Neural cell (in vitro differentiated cells): ENCODE results near the gene MAMDC2. TPM values are rescaled to one million over a fixed set of nuclear protein-coding genes. Genes with fewer than 3 reads are reported as not detected.

Source experiments
- H2AFZ ChIP-seq: fragments of 200-600, 300-800 bp; sonication (generic), shearing (Covaris generic); 2 replicates; pipeline ENCODE4 v1.6.0; 2014; ENCODE audit warnings: low read depth, mild to moderate bottlenecking, antibody characterized with exemption, low read length, moderate library complexity
- H3F3A ChIP-seq: fragments of 200-600 bp; shearing (Covaris generic); 2 replicates; pipeline ENCODE4 v1.6.1; 2016; ENCODE audit warnings: mild to moderate bottlenecking, moderate library complexity, mixed read lengths, antibody characterized with exemption, low read length; ENCODE audit not compliant: insufficient read depth, poor library complexity, severe bottlenecking
- H3K27ac ChIP-seq: fragments of 200-600, 300-800 bp; sonication (generic), shearing (Covaris generic); 2 replicates; pipeline ENCODE4 v1.5.1; 2014; ENCODE audit warnings: mild to moderate bottlenecking, low read length, moderate library complexity
- H3K27me3 ChIP-seq: fragments of 300-800, 200-600 bp; sonication (generic), shearing (Covaris generic); 2 replicates; pipeline ENCODE4 v1.6.0; 2014; ENCODE audit warnings: mild to moderate bottlenecking, low read depth, low read length, moderate library complexity; ENCODE audit not compliant: insufficient read depth
- H3K36me3 ChIP-seq: fragments of 300-800, 200-600 bp; sonication (generic), shearing (Covaris generic); 2 replicates; pipeline ENCODE4 v1.5.1; 2014; ENCODE audit warnings: mild to moderate bottlenecking, antibody characterized with exemption, low read length, moderate library complexity; ENCODE audit not compliant: insufficient read depth
- H3K4me2 ChIP-seq: fragments of 300-800, 200-600 bp; sonication (generic), shearing (Covaris generic); 2 replicates; pipeline ENCODE4 v1.6.0; 2014; ENCODE audit warnings: mild to moderate bottlenecking, low read length
- H3K4me3 ChIP-seq: fragments of 300-800, 200-600 bp; sonication (generic), shearing (Covaris generic); 2 replicates; pipeline ENCODE4 v1.5.1; 2014; ENCODE audit warnings: mild to moderate bottlenecking, low read length, moderate library complexity
- H3K79me2 ChIP-seq: fragments of 200-600 bp; shearing (Covaris generic); replicated peaks from 2 replicates; pipeline ENCODE4 v1.6.0; 2014; ENCODE audit warnings: mild to moderate bottlenecking, low read length, moderate library complexity; ENCODE audit not compliant: insufficient read depth
- H3K9ac ChIP-seq: fragments of 300-800, 200-600 bp; sonication (generic), shearing (Covaris generic); 2 replicates; pipeline ENCODE4 v1.6.1; 2016; ENCODE audit warnings: mild to moderate bottlenecking, low read length, mixed read lengths
- H3K9me2 ChIP-seq: fragments of 200-600 bp; shearing (Covaris generic); 2 replicates; pipeline ENCODE4 v1.6.1; 2016; ENCODE audit warnings: mild to moderate bottlenecking, low read length, mixed read lengths; ENCODE audit not compliant: insufficient read depth
- H3K9me3 ChIP-seq: fragments of 200-600, 300-800 bp; sonication (generic), shearing (Covaris generic); 2 replicates; pipeline ENCODE4 v1.6.1; 2016; ENCODE audit warnings: mild to moderate bottlenecking, mixed run types, low read length, moderate library complexity, mixed read lengths
- H4K20me1 ChIP-seq: fragments of 200-600 bp; shearing (Covaris generic); 2 replicates; pipeline ENCODE4 v1.6.1; 2016; ENCODE audit warnings: mild to moderate bottlenecking, mixed run types; ENCODE audit not compliant: insufficient read depth
- EP300 ChIP-seq: fragments of 450-650 bp; conservative IDR thresholded peaks from 2 replicates; pipeline ENCODE4 v1.6.1; 2014; ENCODE audit warnings: antibody characterized with exemption, mild to moderate bottlenecking, moderate library complexity; ENCODE audit not compliant: poor library complexity, severe bottlenecking
- EZH2 ChIP-seq: fragments of 200-600, 300-800 bp; shearing (Covaris generic), sonication (generic); IDR thresholded peaks from 2 replicates; pipeline ENCODE4 v1.6.1; 2014; ENCODE audit warnings: antibody characterized with exemption, low read length, borderline replicate concordance, mild to moderate bottlenecking; ENCODE audit not compliant: insufficient read depth, poor library complexity, severe bottlenecking
- MXI1 ChIP-seq: fragments of 450-650 bp; conservative IDR thresholded peaks from 2 replicates; pipeline ENCODE4 v1.6.1; 2014; ENCODE audit warnings: antibody characterized with exemption, mild to moderate bottlenecking; ENCODE audit not compliant: poor library complexity, severe bottlenecking
- POLR2AphosphoS5 ChIP-seq: IDR thresholded peaks from 2 replicates; pipeline ENCODE4 v1.6.1; 2012
- RAD21 ChIP-seq: fragments of 450-650 bp; conservative IDR thresholded peaks from 2 replicates; pipeline ENCODE4 v1.6.1; 2014; ENCODE audit warnings: antibody characterized with exemption, mild to moderate bottlenecking, moderate library complexity
- SMC3 ChIP-seq: fragments of 450-650 bp; conservative IDR thresholded peaks from 2 replicates; pipeline ENCODE4 v1.6.1; 2014; ENCODE audit warnings: antibody characterized with exemption, mild to moderate bottlenecking, moderate library complexity; ENCODE audit not compliant: poor library complexity
- TAF1 ChIP-seq: IDR thresholded peaks from 2 replicates; pipeline ENCODE4 v1.6.1; 2012; ENCODE audit warnings: low read depth
- polyA plus RNA-seq: library from polyadenylated mRNA; depleted of rRNA; stranded (reverse); fragments of >200 nt; gene quantifications from 2 replicates; pipeline ENCODE4 v1.2.3, GENCODE V29; 2014
- TF ChIP-seq, protein P1 (sequence below): fragments of 450-650 bp; IDR thresholded peaks from 2 replicates; pipeline ENCODE4 v1.5.1; 2014; ENCODE audit warnings: antibody characterized with exemption, mild to moderate bottlenecking, moderate library complexity; ENCODE audit not compliant: poor library complexity, severe bottlenecking
- TF ChIP-seq, protein P2 (sequence below): IDR thresholded peaks from 2 replicates; pipeline ENCODE4 v1.6.1; 2012; ENCODE audit warnings: borderline replicate concordance

Gene MAMDC2
- polyA plus RNA-seq, 1 donor from 2014 or later = 0.30 TPM

DNA sequence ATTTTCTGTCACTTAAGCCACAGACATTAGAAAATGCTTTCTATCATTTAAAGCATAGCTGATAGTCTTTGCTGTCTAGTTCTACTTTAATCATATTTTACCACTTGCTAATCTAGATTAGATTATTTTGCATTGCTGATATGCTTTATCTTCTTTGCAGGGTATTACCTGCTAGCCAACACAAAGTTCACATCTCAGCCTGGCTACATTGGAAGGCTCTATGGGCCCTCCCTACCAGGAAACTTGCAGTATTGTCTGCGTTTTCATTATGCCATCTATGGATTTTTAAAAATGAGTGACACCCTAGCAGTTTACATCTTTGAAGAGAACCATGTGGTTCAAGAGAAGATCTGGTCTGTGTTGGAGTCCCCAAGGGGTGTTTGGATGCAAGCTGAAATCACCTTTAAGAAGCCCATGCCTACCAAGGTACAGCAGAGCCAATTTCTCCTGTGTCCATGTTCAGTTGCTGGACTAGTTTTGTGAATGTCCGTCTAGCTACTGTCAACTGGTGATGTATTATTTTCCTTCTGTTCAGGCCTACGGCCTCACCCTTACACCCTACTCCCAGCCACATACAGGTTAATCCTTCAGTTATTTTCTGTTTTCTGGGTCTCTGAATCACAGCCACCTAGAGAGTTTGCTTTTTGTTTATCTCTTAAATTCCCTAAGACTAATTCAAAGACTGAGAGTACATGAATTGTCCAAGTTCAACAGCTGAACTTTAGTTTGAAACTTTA lies 99.9 kb downstream of the MAMDC2 start:
- H3K9me2 ChIP-seq = no peaks in the 10 kb centered on the region
- H3K36me3 ChIP-seq = no peaks in the 10 kb centered on the region
- TF ChIP-seq, protein P1, sequence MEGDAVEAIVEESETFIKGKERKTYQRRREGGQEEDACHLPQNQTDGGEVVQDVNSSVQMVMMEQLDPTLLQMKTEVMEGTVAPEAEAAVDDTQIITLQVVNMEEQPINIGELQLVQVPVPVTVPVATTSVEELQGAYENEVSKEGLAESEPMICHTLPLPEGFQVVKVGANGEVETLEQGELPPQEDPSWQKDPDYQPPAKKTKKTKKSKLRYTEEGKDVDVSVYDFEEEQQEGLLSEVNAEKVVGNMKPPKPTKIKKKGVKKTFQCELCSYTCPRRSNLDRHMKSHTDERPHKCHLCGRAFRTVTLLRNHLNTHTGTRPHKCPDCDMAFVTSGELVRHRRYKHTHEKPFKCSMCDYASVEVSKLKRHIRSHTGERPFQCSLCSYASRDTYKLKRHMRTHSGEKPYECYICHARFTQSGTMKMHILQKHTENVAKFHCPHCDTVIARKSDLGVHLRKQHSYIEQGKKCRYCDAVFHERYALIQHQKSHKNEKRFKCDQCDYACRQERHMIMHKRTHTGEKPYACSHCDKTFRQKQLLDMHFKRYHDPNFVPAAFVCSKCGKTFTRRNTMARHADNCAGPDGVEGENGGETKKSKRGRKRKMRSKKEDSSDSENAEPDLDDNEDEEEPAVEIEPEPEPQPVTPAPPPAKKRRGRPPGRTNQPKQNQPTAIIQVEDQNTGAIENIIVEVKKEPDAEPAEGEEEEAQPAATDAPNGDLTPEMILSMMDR = no peak
- TF ChIP-seq EP300 (no peak), SMC3 (no peak), TAF1 (no peak), MXI1 (no peak), POLR2AphosphoS5 (no peak), RAD21 (no peak)
- TF ChIP-seq, protein P2, sequence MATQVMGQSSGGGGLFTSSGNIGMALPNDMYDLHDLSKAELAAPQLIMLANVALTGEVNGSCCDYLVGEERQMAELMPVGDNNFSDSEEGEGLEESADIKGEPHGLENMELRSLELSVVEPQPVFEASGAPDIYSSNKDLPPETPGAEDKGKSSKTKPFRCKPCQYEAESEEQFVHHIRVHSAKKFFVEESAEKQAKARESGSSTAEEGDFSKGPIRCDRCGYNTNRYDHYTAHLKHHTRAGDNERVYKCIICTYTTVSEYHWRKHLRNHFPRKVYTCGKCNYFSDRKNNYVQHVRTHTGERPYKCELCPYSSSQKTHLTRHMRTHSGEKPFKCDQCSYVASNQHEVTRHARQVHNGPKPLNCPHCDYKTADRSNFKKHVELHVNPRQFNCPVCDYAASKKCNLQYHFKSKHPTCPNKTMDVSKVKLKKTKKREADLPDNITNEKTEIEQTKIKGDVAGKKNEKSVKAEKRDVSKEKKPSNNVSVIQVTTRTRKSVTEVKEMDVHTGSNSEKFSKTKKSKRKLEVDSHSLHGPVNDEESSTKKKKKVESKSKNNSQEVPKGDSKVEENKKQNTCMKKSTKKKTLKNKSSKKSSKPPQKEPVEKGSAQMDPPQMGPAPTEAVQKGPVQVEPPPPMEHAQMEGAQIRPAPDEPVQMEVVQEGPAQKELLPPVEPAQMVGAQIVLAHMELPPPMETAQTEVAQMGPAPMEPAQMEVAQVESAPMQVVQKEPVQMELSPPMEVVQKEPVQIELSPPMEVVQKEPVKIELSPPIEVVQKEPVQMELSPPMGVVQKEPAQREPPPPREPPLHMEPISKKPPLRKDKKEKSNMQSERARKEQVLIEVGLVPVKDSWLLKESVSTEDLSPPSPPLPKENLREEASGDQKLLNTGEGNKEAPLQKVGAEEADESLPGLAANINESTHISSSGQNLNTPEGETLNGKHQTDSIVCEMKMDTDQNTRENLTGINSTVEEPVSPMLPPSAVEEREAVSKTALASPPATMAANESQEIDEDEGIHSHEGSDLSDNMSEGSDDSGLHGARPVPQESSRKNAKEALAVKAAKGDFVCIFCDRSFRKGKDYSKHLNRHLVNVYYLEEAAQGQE = no peak
- H3K9me3 ChIP-seq = no peaks in the 10 kb centered on the region
- no peaks in the 10 kb centered on the region for H3F3A ChIP-seq
- H3K4me3 ChIP-seq = no peak overlapping the region
- H4K20me1 ChIP-seq = no peaks in the 10 kb centered on the region
- no peaks in the 10 kb centered on the region for H3K27me3 ChIP-seq
- no peak overlapping the region for H2AFZ ChIP-seq
- H3K79me2 ChIP-seq = no peaks in the 10 kb centered on the region
- H3K4me2 ChIP-seq = no peak overlapping the region
- no peak overlapping the region for H3K9ac ChIP-seq
- H3K27ac ChIP-seq = no peak overlapping the region

DNA sequence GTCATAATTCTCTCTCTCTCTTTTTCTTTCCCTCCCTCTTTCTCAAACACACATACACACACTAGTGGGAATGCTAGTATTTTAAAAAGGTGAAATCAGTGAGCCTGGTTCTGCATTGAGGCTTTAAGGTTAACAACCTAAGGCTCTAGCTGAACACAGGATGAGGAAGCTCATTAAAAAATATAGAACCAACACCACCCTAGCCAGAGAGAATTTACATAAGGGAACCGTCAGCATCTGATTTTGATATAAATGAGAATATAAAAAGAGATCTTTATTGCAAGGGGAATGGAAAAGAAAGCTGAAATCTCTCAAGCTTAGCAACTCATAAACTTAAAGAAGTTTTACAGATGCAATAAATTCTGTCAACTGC lies 100.5 kb downstream of the MAMDC2 start:
- no peaks in the 10 kb centered on the region for H3K27me3 ChIP-seq
- TF ChIP-seq SMC3 (no peak), EZH2 (no peak), MXI1 (no peak), POLR2AphosphoS5 (no peak), RAD21 (no peak), TAF1 (no peak), EP300 (no peak)
- TF ChIP-seq, protein P2 = no peak
- TF ChIP-seq, protein P1 = no peak
- no peaks in the 10 kb centered on the region for H4K20me1 ChIP-seq
- no peaks in the 10 kb centered on the region for H3F3A ChIP-seq
- no peaks in the 10 kb centered on the region for H3K79me2 ChIP-seq
- no peak overlapping the region for H2AFZ ChIP-seq
- no peaks in the 10 kb centered on the region for H3K9me2 ChIP-seq
- H3K9ac ChIP-seq = no peak overlapping the region
- H3K27ac ChIP-seq = no peak overlapping the region
- no peak overlapping the region for H3K4me3 ChIP-seq
- no peaks in the 10 kb centered on the region for H3K9me3 ChIP-seq
- no peaks in the 10 kb centered on the region for H3K36me3 ChIP-seq
- no peak overlapping the region for H3K4me2 ChIP-seq
